Erythroblast (primary cell): ENCODE data around the gene TNFAIP8L3.

Experiments
- GATA1 ChIP-seq: IDR thresholded peaks from 2 replicates; pipeline ENCODE4 v1.6.1; 2011; ENCODE audit warnings: low read depth, mild to moderate bottlenecking, control low read depth, low read length, moderate library complexity
- POLR2A ChIP-seq: IDR thresholded peaks from 2 replicates; pipeline ENCODE4 v1.6.1; 2011; ENCODE audit warnings: mild to moderate bottlenecking, low read length

DNA sequence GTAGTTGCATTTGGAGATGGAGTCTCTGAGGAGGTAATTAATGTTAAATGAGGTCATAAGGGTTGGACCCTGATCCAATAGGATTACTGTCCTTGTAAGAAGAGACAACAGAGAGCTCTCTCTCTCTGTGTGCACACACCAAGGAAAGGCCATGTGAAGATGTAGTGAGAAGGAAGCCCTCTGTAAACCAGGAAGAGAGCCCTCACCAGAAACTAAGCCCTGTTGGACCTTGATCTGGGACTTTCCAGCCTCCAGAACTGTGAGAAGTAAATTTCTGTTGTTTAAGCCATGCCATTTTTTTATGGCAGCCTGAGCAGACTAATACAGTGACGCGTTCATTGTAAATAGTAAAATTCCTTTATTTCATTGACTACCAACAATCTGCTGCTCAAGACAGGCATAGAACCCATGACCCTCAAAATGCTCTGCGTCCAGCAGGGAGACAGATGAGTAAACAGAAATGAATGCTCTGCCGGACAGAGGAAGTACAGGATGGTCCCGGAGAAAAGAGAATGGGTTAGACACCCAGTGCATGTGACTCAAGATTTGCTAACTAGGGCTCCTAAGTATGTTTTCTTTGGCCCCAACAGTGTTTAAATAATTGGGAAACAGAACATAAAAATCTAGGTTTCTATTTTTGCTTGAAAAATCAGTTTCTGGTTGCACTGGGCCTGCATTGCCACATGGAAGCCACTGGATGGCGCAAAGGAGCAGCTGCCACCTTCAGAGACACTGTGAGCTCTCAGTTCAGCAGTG lies 37.9 kb upstream of the TNFAIP8L3 start:
- TF ChIP-seq POLR2A (no peak), GATA1 (no peak)
